ENCODE measurements around the gene SEPTIN1.

DNA sequence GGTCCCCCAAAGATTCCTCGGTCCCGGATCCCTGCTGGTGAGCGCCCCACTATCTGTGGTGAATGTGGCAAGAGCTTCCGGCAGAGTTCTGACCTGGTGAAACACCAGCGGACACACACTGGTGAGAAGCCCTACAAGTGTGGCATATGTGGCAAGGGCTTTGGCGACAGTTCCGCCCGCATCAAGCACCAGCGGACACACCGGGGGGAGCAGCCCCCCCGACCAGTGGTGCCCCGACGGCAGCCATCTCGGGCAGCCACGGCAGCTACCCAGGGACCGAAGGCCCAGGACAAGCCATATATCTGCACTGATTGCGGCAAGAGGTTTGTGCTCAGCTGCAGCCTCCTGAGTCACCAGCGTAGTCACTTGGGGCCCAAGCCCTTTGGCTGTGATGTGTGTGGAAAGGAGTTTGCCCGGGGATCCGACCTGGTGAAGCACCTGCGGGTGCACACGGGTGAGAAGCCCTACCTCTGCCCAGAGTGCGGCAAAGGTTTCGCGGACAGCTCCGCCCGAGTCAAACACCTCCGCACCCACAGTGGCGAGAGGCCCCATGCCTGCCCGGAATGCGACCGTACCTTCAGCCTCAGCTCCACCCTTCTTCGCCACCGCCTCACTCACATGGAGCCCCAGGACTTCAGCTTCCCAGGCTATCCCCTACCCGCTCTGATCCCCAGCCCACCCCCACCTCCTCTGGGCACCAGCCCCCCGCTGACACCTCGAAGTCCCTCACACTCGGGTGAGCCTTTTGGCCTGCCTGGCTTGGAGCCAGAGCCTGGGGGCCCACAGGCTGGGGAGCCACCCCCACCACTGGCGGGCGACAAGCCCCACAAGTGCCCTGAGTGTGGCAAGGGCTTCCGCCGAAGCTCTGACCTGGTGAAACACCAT lies 15.7 kb upstream of the SEPTIN1 start:
- TF ChIP-seq, protein P1, sequence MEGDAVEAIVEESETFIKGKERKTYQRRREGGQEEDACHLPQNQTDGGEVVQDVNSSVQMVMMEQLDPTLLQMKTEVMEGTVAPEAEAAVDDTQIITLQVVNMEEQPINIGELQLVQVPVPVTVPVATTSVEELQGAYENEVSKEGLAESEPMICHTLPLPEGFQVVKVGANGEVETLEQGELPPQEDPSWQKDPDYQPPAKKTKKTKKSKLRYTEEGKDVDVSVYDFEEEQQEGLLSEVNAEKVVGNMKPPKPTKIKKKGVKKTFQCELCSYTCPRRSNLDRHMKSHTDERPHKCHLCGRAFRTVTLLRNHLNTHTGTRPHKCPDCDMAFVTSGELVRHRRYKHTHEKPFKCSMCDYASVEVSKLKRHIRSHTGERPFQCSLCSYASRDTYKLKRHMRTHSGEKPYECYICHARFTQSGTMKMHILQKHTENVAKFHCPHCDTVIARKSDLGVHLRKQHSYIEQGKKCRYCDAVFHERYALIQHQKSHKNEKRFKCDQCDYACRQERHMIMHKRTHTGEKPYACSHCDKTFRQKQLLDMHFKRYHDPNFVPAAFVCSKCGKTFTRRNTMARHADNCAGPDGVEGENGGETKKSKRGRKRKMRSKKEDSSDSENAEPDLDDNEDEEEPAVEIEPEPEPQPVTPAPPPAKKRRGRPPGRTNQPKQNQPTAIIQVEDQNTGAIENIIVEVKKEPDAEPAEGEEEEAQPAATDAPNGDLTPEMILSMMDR (IDR thresholded peaks at IDR 0.05): no peak
- TF ChIP-seq POLR2A (IDR thresholded peaks at IDR 0.05): no peak
